GM18907 (cell line): ENCODE data around the gene RING1.

Source experiments
- ATAC-seq: cut with Tn5 transposase; IDR thresholded peaks from one replicate; pipeline ENCODE4 v1.9.1; 2021; ENCODE audit warnings: mild to moderate bottlenecking, moderate library complexity; ENCODE audit not compliant: unreplicated experiment

The RING1 gene

DNA sequence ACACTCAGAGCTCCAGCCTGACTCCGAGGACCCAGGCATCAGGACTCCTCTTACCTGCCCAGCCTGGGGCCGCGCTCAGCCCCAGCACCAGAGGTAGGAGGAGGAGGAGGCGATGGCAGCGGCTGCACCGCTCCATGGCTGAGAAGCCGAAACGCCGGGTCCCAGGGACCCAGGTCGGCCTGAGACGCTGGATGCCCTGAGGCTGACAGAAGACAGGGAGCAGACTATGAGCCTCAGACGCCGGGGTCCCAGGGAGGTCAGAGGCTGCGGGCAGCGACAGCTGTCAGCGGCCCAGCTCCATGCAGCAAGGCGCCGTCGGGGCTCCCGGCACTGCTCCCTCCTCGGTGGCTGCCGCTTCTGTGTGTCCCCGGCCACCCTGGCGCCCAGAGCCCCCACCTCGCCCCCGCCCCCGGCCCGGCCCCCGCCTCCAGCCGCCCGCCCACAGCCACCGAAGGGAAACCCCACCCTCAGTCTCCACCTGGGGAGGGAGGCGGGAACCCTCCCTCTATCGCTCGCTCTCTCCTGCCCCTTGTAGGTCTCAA lies 16.1 kb upstream of the RING1 start, which contains the start of gene COL11A2:
TSS of gene COL11A2 (minus strand) at position 363 of the 542 bp plus-strand sequence. CDS start at position 136, 227 bp downstream.
- ATAC-seq = no peak

- ATAC-seq = no peak
Observed at GRCh38 chr6:33192671-33193602, 15.4 kb upstream of the RING1 start.

GRCh38 chr6:33193619-33194018 lies 14.7 kb upstream of the RING1 start:
- no peak for ATAC-seq

DNA sequence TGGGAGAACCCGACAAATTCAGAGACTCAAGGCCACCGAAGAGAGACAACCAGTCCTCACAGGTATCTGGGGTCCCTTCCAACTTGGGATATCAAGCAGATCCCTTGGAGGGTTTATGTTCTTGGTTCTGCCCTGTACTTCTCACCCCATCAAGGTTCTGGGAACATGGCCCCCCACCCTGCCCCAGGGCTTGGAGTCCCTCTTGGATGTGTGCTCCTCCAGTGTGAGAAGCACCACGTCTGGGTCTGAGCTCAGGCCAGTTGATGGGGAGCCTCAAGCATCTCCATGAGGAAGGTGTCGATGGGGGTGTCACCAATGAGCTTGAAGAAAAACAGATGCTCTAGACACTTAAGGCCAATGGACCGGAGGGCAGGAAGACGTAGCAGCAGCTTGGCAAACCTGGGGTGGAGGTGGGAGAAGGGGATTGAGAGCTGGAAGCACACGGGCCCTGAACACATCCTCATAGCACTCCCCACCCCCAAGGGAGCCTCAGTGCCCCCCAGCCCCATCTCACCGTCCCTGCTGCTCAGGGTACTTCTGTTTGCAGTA lies 13.8 kb upstream of the RING1 start:
- ATAC-seq = no peak

DNA sequence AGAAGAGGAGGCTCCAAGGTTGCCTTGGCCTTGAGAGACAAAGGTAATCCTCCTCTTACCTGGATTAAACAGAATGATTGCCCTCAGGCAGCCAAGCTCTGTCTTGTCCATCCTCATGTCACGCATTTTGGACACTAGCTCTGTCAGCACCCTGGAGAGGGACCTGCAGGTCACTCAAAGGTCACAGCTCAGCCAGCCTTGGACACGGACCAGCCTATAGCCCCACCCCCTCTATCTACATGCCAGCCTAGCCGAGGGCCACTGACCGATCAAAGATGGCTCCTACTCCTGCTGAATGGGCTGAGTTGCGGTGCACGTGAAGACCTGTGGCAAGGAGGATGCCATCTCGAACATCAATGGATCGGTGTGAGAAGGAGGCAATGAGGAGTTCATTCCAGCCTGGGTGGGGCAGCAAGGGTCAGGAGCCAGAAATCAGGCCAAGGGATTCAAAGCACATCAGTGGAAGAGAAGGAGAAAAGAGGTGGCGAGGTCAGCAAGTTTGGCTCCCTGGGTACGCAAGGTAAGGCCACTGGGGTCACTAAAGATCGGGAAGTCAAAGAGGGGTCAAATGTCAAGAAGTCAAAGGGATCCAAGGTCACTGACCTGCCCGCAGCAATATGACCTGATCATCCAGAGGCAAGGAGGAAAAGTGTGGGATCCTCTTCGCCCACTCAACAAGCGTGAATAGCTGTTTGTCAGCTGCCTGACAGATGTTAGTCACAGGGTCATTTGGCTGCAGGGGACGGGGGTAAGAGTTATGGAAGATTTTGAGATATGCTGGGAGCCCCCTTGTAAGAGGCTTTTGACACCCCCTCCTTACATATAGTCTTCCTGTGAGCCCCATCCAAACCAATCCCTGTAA lies 12.8 kb upstream of the RING1 start:
- no peak for ATAC-seq

GRCh38 chr6:33197431-33198048 lies 10.8 kb upstream of the RING1 start:
- ATAC-seq = no peak

- ATAC-seq = no peak
Observed at GRCh38 chr6:33198159-33198852, 10.0 kb upstream of the RING1 start.

- no peak for ATAC-seq
Observed at GRCh38 chr6:33198853-33199436, 9.4 kb upstream of the RING1 start.

DNA sequence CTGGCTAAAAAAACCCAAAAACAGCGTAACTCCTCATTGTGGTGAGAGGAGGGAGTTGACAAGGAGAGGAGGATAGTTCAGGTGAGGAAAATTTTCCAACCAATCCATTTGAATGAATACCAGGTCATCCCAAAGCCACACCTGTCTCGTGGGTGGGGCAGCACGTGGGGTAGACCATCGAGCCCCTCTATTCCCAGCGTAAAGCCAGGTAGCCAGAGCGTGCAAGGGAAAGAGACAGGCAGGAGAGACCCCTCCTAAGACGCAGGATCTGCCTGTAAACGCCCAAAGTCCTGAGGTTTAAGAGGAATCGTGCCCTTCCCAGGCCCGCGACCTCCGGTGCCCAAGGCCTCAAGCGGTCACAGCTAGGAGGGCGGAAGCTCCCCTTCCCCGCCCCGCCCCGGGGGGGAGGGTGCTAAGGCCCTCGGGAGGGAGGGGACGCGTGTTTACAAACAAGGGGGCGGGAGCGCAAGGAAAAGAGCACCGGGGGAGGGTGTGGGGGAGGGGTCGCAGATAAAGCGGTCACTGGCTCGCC lies 8.5 kb upstream of the RING1 start:
- peak; percentile 25 for ATAC-seq

DNA sequence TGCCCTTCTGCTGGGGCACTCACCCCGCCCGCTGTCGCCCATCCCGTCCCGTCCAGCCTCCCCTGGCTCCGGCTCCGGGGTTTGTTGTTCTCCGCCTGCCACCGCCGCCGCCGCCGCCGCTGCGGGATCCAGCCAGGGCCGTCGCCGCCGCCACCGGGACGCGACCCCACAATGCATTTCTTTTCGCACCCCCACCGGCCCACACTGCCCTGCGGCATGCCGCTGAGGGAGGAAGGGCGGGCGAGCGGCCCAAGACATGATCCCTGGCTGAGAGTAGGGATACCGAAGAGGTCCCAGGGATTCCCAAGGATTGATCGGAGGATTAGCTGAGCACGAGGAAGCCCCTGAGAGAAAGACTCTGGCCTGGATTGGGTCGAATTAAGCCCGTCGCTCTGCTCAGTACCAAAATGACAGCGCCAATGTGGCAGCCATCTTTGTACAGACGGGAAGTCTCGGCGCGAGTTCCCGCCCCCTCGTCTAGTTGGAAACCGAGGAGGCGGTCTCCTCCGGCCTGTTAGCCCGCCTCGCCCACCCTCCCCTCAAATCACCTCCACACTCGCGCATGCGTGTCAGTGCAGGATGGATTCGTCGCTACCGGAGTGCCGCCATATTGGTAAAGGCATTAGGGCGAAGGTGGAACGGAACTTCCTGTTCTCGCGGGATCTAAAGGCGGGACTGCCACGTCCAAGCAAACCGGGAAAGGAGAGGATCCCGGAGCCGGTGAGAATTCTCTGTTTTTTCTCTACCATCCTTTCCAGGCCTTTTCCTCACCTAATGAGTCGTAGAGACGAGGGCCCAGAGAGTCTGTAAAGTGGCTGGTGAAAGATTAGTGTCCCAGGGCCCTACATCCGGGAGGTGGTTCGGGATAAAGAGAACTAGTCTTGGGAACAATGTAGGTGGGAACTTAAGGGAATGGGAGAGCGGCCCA lies 7.8 kb upstream of the RING1 start, which contains the start of the genes RXRB and SLC39A7:
TSS of gene RXRB (minus strand) at position 447 of the 928 bp plus-strand sequence. CDS start at position 258, 189 bp downstream.
TSS of gene SLC39A7 (plus strand) at position 649 of the 928 bp plus-strand sequence. CDS start 379 bp downstream, outside the sequence.
- peak; percentile 64 for ATAC-seq

- no peak for ATAC-seq
Observed at GRCh38 chr6:33201147-33201545, 7.2 kb upstream of the RING1 start.

- ATAC-seq = no peak
Observed at GRCh38 chr6:33201935-33202334, 6.4 kb upstream of the RING1 start.

- ATAC-seq = no peak
Observed at GRCh38 chr6:33202799-33203198, 5.5 kb upstream of the RING1 start.

DNA sequence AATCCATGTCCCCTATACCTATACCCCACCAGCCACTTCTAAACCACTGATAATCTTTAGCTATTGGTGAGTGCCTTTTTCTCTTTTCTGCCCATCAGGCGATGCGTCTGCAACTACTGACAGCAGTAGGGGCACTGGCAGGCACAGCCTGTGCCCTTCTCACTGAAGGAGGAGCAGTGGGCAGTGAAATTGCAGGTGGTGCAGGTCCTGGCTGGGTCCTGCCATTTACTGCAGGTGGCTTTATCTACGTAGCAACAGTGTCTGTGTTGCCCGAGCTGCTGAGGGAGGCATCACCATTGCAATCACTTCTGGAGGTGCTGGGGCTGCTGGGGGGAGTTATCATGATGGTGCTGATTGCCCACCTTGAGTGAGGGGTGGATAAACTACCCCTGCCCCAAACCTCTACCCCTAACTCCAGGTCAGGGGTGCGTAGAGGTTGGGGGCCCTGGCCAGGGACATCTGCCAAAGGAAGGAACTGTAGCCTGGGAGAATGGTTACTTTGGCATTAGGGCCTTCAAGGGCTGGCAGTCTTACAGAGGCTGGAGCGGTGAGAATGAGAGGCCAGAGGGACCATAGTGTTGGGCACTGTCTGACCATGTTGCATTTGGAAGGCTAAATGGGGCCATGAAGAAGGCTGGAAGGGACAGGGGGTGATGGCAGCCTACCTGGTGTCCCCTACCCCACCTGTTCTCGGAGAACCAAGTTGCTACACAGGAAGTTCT lies 4.7 kb upstream of the RING1 start:
- no peak for ATAC-seq

GRCh38 chr6:33204165-33204414 lies 4.2 kb upstream of the RING1 start:
- no peak for ATAC-seq

- ATAC-seq = peak; percentile 40
Observed at GRCh38 chr6:33204415-33205190, 3.7 kb upstream of the RING1 start, which contains the start of gene HSD17B8. Gene HSD17B8 (plus strand): TSS chr6:33204655. CDS start chr6:33204669, 14 bp downstream.
